ENCODE measurements around the gene SLC10A7. TPM values are rescaled to one million over a fixed set of nuclear protein-coding genes. Genes with fewer than 3 reads are reported as not detected.

Gene SLC10A7
- polyA plus RNA-seq, 4 donors, result 12.9 to 18.3 (median 15.0) TPM

- DNase-seq (ENCODE audit: low read depth in 4 of 4, low spot score in 3 of 4), result no peak
Observed at GRCh38 chr4:146273204-146273901, 248.4 kb downstream of the SLC10A7 start.

- no peak for DNase-seq (ENCODE audit: low read depth in 4 of 4, low spot score in 3 of 4)
Observed at GRCh38 chr4:146271466-146271865, 250.3 kb downstream of the SLC10A7 start.

- DNase-seq (ENCODE audit: low read depth in 4 of 4, low spot score in 3 of 4), result no peak
Observed at GRCh38 chr4:146269228-146269653, 252.5 kb downstream of the SLC10A7 start.

- no peak for DNase-seq (ENCODE audit: low read depth in 4 of 4, low spot score in 3 of 4)
Observed at GRCh38 chr4:146267826-146268225, 253.9 kb downstream of the SLC10A7 start.

- DNase-seq (ENCODE audit: low read depth in 4 of 4, low spot score in 3 of 4), result no peak
Observed at GRCh38 chr4:146265950-146266490, 255.7 kb downstream of the SLC10A7 start.

GRCh38 chr4:146263793-146264192 lies 257.9 kb downstream of the SLC10A7 start:
- no peak for DNase-seq (ENCODE audit: low read depth in 4 of 4, low spot score in 3 of 4)

- DNase-seq (ENCODE audit: low read depth in 4 of 4, low spot score in 3 of 4), result no peak
Observed at GRCh38 chr4:146261041-146261440, 260.7 kb downstream of the SLC10A7 start.

- DNase-seq (ENCODE audit: low read depth in 4 of 4, low spot score in 3 of 4), result no peak
Observed at GRCh38 chr4:146260521-146260920, 261.2 kb downstream of the SLC10A7 start.

GRCh38 chr4:146257511-146257910 lies 264.2 kb downstream of the SLC10A7 start:
- no peak for DNase-seq (ENCODE audit: low read depth in 4 of 4, low spot score in 3 of 4)

- no peak for DNase-seq (ENCODE audit: low read depth in 4 of 4, low spot score in 3 of 4)
Observed at GRCh38 chr4:146256328-146256727, 265.4 kb downstream of the SLC10A7 start.

- DNase-seq (ENCODE audit: low read depth in 4 of 4, low spot score in 3 of 4), result no peak
Observed at GRCh38 chr4:146255874-146256273, 265.9 kb downstream of the SLC10A7 start.

- no peak for DNase-seq (ENCODE audit: low read depth in 4 of 4, low spot score in 3 of 4)
Observed at GRCh38 chr4:146255463-146255862, 266.3 kb downstream of the SLC10A7 start.

GRCh38 chr4:146252969-146253611 lies 268.6 kb downstream of the SLC10A7 start:
- DNase-seq (ENCODE audit: low read depth in 4 of 4, low spot score in 3 of 4), result no peak

- DNase-seq (ENCODE audit: low read depth in 4 of 4, low spot score in 3 of 4), result no peak
Observed at GRCh38 chr4:146247356-146247755, 274.4 kb downstream of the SLC10A7 start.

- DNase-seq (ENCODE audit: low read depth in 4 of 4, low spot score in 3 of 4), result no peak
Observed at GRCh38 chr4:146246381-146246780, 275.4 kb downstream of the SLC10A7 start.

GRCh38 chr4:146245850-146246249 lies 275.9 kb downstream of the SLC10A7 start:
- no peak for DNase-seq (ENCODE audit: low read depth in 4 of 4, low spot score in 3 of 4)

GRCh38 chr4:146245246-146245645 lies 276.5 kb downstream of the SLC10A7 start:
- DNase-seq (ENCODE audit: low read depth in 4 of 4, low spot score in 3 of 4), result no peak

- no peak for DNase-seq (ENCODE audit: low read depth in 4 of 4, low spot score in 3 of 4)
Observed at GRCh38 chr4:146244496-146244895, 277.2 kb downstream of the SLC10A7 start.

- DNase-seq (ENCODE audit: low read depth in 4 of 4, low spot score in 3 of 4), result no peak
Observed at GRCh38 chr4:146243883-146244277, 277.9 kb downstream of the SLC10A7 start.

- no peak for DNase-seq (ENCODE audit: low read depth in 4 of 4, low spot score in 3 of 4)
Observed at GRCh38 chr4:146243141-146243882, 278.4 kb downstream of the SLC10A7 start.

GRCh38 chr4:146238107-146238506 lies 283.6 kb downstream of the SLC10A7 start:
- DNase-seq (ENCODE audit: low read depth in 4 of 4, low spot score in 3 of 4), result no peak

All from left renal pelvis (tissue), 4 donors.